Measurements from ENCODE around the gene MICU1. TPM values are rescaled to one million over a fixed set of nuclear protein-coding genes. Genes with fewer than 3 reads are reported as not detected.
A peak's percentile ranks its signal among the peaks of the same experiment; 100 is the strongest.

MICU1 gene
- total RNA-seq, 4 donors from 2014 or later: 21.9 to 36.2 (median 31.7) TPM

DNA sequence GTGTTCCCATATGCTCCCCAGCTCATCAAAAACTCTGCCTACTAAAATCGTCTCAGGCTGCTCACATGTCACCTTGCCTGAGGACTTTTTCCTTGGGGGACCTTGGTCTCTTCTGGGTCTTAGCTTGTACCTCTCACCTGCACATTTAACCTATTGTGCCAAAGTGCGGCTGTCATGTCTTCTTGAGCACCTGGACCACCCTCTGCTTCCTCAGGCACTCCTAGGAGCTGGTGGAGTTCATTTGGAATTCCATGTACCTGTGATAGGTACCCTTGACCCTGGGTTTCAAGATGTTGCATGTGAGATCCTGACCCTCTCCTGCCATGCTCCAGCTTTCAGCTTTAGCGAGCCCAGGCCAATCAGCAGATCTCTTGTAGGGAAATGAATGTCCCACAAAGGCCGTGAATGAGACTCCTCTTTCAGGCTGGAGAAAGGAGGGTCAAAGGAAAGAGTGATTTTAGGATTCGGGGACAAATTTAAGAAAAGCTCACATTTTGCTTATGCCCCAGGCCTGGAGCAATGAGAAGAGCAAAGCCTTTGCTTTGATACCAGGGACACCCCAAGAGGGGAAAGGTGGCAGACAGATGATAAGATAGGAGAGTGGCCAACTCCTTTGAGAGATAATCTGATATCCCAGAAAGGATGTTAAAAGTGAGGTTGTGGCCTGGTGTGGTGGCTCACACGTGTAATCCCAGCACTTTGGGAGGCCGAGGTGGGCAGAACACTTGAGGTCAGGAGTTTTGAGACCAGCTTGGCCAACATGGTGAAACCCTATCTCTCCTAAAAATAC lies 260.6 kb downstream of the MICU1 start:
- ATAC-seq (ENCODE audit: low FRiP score) (no peak), DNase-seq (ENCODE audit: low spot score) (no peak)
- TF ChIP-seq, protein P1, sequence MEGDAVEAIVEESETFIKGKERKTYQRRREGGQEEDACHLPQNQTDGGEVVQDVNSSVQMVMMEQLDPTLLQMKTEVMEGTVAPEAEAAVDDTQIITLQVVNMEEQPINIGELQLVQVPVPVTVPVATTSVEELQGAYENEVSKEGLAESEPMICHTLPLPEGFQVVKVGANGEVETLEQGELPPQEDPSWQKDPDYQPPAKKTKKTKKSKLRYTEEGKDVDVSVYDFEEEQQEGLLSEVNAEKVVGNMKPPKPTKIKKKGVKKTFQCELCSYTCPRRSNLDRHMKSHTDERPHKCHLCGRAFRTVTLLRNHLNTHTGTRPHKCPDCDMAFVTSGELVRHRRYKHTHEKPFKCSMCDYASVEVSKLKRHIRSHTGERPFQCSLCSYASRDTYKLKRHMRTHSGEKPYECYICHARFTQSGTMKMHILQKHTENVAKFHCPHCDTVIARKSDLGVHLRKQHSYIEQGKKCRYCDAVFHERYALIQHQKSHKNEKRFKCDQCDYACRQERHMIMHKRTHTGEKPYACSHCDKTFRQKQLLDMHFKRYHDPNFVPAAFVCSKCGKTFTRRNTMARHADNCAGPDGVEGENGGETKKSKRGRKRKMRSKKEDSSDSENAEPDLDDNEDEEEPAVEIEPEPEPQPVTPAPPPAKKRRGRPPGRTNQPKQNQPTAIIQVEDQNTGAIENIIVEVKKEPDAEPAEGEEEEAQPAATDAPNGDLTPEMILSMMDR (IDR thresholded peaks at IDR 0.05): no peak

DNA sequence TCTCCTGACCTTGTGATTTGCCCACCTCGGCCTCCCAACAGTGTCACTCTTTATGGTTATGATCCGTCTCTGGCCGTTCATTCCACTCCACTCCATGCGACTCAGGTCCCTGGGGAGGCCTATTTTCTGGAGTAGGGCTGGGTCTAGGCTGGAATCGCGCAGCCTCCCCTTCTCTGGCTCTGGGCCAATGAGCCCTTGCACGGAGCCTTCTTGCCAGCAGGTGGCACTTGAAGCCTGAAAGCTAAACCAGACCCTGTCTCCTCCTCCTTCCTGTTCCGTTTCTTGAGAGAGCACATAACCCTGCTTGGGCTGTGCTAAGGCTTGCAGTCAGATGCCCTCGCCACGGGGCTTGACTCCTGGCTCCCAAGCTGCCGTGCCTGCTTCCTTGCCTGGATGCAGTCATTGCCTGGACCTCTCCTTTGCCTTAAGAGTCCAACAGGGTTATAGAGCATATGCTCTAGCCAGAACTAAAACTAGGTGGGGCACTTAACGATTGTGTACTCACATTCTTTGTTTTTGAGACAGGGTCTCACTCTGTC lies 261.6 kb downstream of the MICU1 start:
- ATAC-seq (ENCODE audit: low FRiP score) (peak; percentile 88), DNase-seq (ENCODE audit: low spot score) (peak; percentile 87)
- TF ChIP-seq, protein P1 (IDR thresholded peaks at IDR 0.05): peak in 1 of 3 donors; percentile 76

DNA sequence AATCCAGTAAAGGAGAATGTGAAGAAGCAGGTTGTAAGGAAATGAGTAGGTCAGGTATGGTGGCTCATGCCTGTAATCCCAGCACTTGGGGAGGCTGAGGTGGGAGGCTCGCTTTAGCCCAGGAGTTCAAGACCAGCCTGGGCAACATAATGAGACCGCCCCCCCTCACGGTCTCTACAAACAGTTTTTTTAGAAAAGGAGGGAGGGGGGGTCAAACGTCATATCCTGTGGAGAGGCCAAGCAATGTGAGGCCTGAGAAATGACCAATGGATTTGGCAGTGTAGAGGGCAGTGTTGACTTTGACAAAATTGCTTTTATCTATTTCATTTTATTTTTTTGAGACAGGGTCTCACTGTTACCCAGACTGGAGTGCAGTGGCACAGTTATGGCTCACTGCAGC lies 268.9 kb downstream of the MICU1 start:
- TF ChIP-seq, protein P1 (IDR thresholded peaks at IDR 0.05): no peak
- ATAC-seq (ENCODE audit: low FRiP score) (no peak), DNase-seq (ENCODE audit: low spot score) (no peak)

DNA sequence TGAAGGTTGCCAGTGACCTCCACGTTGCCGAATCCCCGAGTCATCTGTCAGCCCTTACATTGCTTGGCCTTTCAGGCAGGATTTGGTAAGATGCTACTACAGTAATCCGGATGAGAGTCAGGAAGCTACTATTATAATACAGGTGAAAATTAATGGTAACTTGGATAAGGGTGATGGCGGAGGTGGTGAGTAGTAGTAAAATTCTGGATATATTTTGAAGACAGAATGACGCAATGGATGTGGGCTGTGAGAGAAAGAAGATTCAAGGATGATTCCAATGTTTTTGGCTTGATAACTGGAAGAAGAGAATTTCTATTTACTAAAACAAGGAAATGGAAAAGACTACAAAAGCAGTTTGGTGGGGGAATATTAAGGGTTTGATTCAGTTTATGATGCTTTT lies 269.8 kb downstream of the MICU1 start:
- ATAC-seq (ENCODE audit: low FRiP score) (no peak), DNase-seq (ENCODE audit: low spot score) (no peak)
- TF ChIP-seq, protein P1 (IDR thresholded peaks at IDR 0.05): no peak

DNA sequence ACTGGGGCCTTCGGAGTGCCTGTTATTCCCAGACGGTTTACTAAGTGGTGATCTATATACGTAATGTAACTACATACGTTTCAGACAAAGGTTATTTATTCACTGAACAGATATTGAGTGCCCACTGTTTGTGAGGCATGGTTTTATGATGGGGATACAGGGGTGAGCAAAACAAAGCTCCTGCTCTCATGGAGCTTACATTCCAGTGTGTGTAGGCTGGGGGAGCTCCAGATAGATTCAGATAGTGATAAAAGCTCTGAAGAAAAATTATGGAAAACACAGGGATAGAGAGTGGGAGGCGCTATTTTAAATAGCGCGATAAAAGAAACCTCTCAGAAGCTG lies 270.7 kb downstream of the MICU1 start:
- DNase-seq (ENCODE audit: low spot score) (no peak), ATAC-seq (ENCODE audit: low FRiP score) (no peak)
- TF ChIP-seq, protein P1 (IDR thresholded peaks at IDR 0.05): no peak

DNA sequence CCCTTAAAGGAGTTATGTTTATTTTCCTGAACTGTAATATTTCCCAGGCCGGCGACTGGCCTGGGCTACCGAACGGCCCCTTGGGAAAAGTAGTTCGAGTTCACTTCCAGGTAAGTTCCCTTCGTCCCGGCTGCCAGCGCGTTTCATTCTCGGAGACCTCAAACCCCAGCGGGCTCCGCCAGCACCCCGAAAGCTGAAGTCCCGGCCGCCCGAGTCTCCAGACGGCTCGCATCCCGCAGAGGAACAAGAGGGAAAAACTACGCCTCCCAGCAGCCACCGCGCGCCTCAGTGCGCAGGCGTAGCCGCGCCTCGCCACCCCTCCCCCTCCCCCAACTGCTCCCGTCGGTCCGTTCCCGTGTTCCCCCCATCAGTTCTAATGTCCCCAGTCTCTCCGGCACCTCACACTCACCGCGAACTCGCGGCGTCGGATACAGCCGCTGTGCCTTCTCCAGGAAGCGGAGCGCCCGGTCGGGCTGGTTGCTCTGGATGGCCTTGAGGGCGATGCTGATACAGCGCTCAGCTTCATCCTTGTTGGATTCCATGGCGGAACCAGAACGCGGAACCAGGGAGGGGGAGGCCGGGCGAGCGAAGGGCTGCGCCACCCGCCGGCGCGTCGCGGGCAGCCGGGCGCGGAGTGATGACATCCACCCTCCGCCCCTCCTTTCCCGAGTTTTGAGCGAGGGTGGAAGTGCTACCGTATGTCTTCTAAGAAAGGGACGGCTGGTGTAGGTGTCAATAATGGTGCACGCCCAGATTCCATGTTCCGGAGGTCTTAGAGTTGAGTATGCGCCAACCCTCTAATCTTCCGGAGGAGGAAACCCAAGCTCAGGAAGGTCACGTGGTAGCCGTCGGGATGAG lies 271.3 kb downstream of the MICU1 start, which contains the start of gene DNAJB12:
Gene DNAJB12 (minus strand): TSS at position 564 of the 858 bp plus-strand sequence. CDS start 22 bp downstream, at position 542.
- DNase-seq (ENCODE audit: low spot score): peak; percentile 58
- ATAC-seq (ENCODE audit: low FRiP score): peak; percentile 91
- TF ChIP-seq, protein P1 (IDR thresholded peaks at IDR 0.05): no peak
